Activated T-helper 17 cell treated with anti-CD3 and anti-CD28 coated beads, Interleukin-2, amount 50 U/mL, for 72 hours (primary cell): Measurements from ENCODE around the gene SNRNP25. TPM values are rescaled to one million over a fixed set of nuclear protein-coding genes. Genes with fewer than 3 reads are reported as not detected.

Source experiments
- ATAC-seq: fragments of 150-1000 bp; cut with Tn5 transposase; replicated peaks from 2 replicates; pipeline ENCODE4 v1.10.0; 2021; ENCODE audit warnings: mild to moderate bottlenecking, moderate library complexity
- H3K27ac Mint-ChIP-seq: one replicate; pipeline ENCODE4 v1.8.0; 2022; ENCODE audit warnings: mixed read lengths
- H3K27me3 Mint-ChIP-seq: one replicate; pipeline ENCODE4 v1.8.0; 2022; ENCODE audit warnings: mixed read lengths
- H3K36me3 Mint-ChIP-seq: one replicate; pipeline ENCODE4 v1.8.0; 2022; ENCODE audit warnings: low read depth, mild to moderate bottlenecking, mixed read lengths
- H3K4me1 Mint-ChIP-seq: one replicate; pipeline ENCODE4 v1.8.0; 2022; ENCODE audit warnings: mixed read lengths
- H3K4me3 Mint-ChIP-seq: one replicate; pipeline ENCODE4 v1.8.0; 2022; ENCODE audit warnings: mild to moderate bottlenecking, mixed read lengths
- H3K9me3 Mint-ChIP-seq: one replicate; pipeline ENCODE4 v1.8.0; 2022; ENCODE audit warnings: mixed read lengths
- total RNA-seq, 2 donors: library from RNA; stranded (reverse); gene quantifications; one replicate each; pipeline ENCODE4 v1.2.3, GENCODE V29; 2022

SNRNP25 gene
- total RNA-seq, 2 donors from 2014 or later: 34.4 to 60.3 TPM

- no peak for ATAC-seq
- H3K4me1 Mint-ChIP-seq: peaks cover 13% of the 10 kb centered on the region
- peaks cover 61% of the 10 kb centered on the region for H3K36me3 Mint-ChIP-seq
- no peak overlapping the region for H3K27ac Mint-ChIP-seq
- no peaks in the 10 kb centered on the region for H3K27me3 Mint-ChIP-seq
- H3K4me3 Mint-ChIP-seq: no peak overlapping the region
- no peaks in the 10 kb centered on the region for H3K9me3 Mint-ChIP-seq
Measured at GRCh38 chr16:86483-86952, 32.9 kb downstream of the SNRNP25 start.

DNA sequence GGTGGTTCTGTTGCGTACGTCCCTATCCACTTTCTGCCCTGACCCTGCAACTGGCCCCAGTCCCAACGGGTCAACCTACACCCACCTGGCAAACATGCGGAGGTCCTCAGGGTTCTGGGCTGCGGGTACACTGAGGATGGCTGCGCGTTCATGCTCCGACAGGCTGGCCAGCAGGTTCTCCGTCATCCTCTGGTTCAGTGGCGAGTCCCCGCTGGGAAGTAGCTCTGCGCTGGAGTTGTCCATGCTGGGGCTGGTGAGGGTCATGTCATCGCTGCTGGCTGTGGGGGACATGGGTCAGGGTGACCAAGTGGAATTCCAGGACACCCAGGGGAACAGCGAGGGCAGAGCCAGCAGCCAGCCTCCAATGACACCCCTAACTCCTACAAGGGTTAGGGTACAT lies 35.0 kb downstream of the SNRNP25 start:
- Mint-ChIP-seq H3K36me3 (peaks cover 59% of the 10 kb centered on the region), H3K9me3 (no peaks in the 10 kb centered on the region), H3K27ac (no peak overlapping the region), H3K27me3 (no peaks in the 10 kb centered on the region), H3K4me1 (peaks cover 11% of the 10 kb centered on the region), H3K4me3 (no peak overlapping the region)
- ATAC-seq: no peak

GRCh38 chr16:89391-90302 lies 36.0 kb downstream of the SNRNP25 start:
- Mint-ChIP-seq H3K27ac (no peak overlapping the region), H3K36me3 (peaks cover 48% of the 10 kb centered on the region), H3K27me3 (no peaks in the 10 kb centered on the region), H3K4me3 (no peak overlapping the region), H3K4me1 (peaks cover 4% of the 10 kb centered on the region), H3K9me3 (no peaks in the 10 kb centered on the region)
- ATAC-seq: no peak

GRCh38 chr16:91484-91883 lies 37.9 kb downstream of the SNRNP25 start:
- peaks cover 33% of the 10 kb centered on the region for H3K36me3 Mint-ChIP-seq
- H3K4me1 Mint-ChIP-seq: no peaks in the 10 kb centered on the region

DNA sequence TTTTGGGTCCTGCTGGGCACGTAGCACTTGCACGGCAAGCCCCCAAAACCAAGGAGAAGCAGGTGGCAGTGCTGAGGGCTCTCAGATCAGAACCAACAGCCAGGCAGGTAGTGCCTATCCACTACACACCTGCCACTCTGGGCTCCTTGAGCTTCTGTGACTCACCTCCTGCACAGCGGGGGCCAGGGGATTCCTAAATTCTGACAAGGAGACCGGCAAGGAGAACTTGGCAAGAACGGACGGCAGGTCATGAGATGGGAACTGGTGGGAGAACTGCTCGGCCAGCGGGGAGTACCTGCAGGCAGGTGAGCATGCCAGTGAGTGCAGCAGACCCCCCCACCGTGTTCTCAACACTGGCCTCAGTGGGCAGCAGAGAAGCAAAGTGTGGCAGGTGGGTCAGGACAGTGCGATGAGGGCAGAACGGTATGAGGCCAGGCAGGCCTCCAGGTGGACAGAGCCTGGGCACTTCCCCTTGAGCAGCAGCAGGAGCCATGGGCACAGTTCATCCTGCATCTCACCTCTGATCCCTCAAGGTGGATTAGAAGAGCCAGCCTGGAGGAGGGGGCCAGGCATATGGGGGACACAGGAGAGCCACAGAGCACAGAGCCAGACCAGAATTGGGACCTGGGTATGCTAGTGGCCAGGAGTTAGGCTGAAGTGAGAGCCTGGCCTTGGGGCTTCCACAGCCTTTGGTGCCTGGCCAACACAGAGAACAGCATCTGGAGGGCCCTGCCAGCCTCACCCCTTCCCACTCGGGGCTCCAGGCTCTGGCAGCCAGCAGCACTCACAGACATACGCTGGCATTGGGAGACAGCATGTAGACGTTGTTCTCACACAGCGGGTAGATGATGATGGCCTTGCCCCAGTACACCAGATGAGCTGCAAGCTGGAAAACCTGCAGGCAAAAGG lies 39.1 kb downstream of the SNRNP25 start:
- peaks cover 21% of the 10 kb centered on the region for H3K36me3 Mint-ChIP-seq

More at GRCh38 chr16:91484-91883, 37.9 kb downstream of the SNRNP25 start:
- Mint-ChIP-seq H3K27ac (no peak overlapping the region), H3K4me3 (no peak overlapping the region), H3K27me3 (no peaks in the 10 kb centered on the region), H3K9me3 (no peaks in the 10 kb centered on the region)
- no peak for ATAC-seq

DNA sequence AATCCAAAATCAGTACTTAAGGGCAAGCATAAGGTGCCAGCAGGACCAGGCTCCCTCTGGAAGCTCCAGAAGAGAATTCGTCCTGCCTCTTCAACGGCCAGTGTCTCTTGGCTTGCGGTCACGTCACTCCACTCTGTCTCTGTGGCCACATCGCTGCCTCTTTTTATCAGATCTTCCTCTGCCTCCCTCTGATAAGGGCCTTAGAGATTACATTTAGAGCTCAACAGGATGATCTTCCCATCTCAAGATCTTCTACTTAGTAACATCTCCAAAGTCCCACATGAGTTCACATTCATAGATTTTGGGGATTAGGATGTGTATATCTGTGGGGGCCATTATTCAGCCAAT lies 41.3 kb downstream of the SNRNP25 start:
- H3K4me3 Mint-ChIP-seq: no peak overlapping the region
- H3K36me3 Mint-ChIP-seq: peaks cover 18% of the 10 kb centered on the region
- no peaks in the 10 kb centered on the region for H3K4me1 Mint-ChIP-seq
- no peak overlapping the region for H3K27ac Mint-ChIP-seq
- ATAC-seq: no peak
- H3K27me3 Mint-ChIP-seq: no peaks in the 10 kb centered on the region
- H3K9me3 Mint-ChIP-seq: no peaks in the 10 kb centered on the region

More for the DNA sequence above, 39.1 kb downstream of the SNRNP25 start:
- no peak for ATAC-seq
- no peaks in the 10 kb centered on the region for H3K4me1 Mint-ChIP-seq
- no peak overlapping the region for H3K27ac Mint-ChIP-seq
- no peaks in the 10 kb centered on the region for H3K9me3 Mint-ChIP-seq
- H3K27me3 Mint-ChIP-seq: no peaks in the 10 kb centered on the region
- no peak overlapping the region for H3K4me3 Mint-ChIP-seq

GRCh38 chr16:96935-97381 lies 43.3 kb downstream of the SNRNP25 start:
- ATAC-seq: peak; percentile 97
- Mint-ChIP-seq H3K4me1 (no peaks in the 10 kb centered on the region), H3K36me3 (peaks cover 20% of the 10 kb centered on the region), H3K27me3 (no peaks in the 10 kb centered on the region), H3K27ac (no peak overlapping the region), H3K9me3 (no peaks in the 10 kb centered on the region), H3K4me3 (no peak overlapping the region)

GRCh38 chr16:97822-98221 lies 44.2 kb downstream of the SNRNP25 start:
- Mint-ChIP-seq H3K9me3 (no peaks in the 10 kb centered on the region), H3K27me3 (no peaks in the 10 kb centered on the region), H3K4me1 (no peaks in the 10 kb centered on the region), H3K27ac (no peak overlapping the region), H3K36me3 (peaks cover 25% of the 10 kb centered on the region), H3K4me3 (no peak overlapping the region)
- no peak for ATAC-seq

GRCh38 chr16:100989-101388 lies 47.4 kb downstream of the SNRNP25 start:
- no peak overlapping the region for H3K27ac Mint-ChIP-seq
- no peak for ATAC-seq
- no peaks in the 10 kb centered on the region for H3K4me1 Mint-ChIP-seq
- no peaks in the 10 kb centered on the region for H3K27me3 Mint-ChIP-seq
- H3K4me3 Mint-ChIP-seq: no peak overlapping the region
- peaks cover 46% of the 10 kb centered on the region for H3K36me3 Mint-ChIP-seq
- no peaks in the 10 kb centered on the region for H3K9me3 Mint-ChIP-seq

DNA sequence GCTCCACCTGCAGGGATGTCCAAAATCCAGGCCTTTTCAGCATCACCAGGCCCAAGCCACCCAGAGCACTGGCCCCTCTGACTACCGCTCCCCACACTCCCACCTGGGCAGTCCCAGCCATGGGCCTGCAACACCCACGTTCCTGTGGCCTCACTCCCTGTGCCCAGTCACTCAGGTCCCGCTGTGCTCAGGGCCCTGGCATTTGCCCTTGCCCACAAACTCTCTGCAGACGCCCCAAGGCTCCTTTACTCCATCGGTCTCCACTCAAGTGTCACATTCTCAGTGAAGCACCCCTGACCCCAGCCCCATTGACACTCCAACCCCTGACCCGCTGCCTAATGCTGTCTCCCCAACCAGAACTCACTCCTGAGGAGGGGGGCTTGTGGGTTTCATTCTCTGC lies 48.0 kb downstream of the SNRNP25 start:
- Mint-ChIP-seq H3K4me3 (no peak overlapping the region), H3K27ac (no peak overlapping the region), H3K36me3 (peaks cover 46% of the 10 kb centered on the region), H3K4me1 (no peaks in the 10 kb centered on the region), H3K27me3 (no peaks in the 10 kb centered on the region), H3K9me3 (no peaks in the 10 kb centered on the region)
- ATAC-seq: no peak

- ATAC-seq: no peak
- no peak overlapping the region for H3K27ac Mint-ChIP-seq
- H3K9me3 Mint-ChIP-seq: no peaks in the 10 kb centered on the region
- H3K27me3 Mint-ChIP-seq: no peaks in the 10 kb centered on the region
- H3K4me3 Mint-ChIP-seq: no peak overlapping the region
- H3K4me1 Mint-ChIP-seq: no peaks in the 10 kb centered on the region
- H3K36me3 Mint-ChIP-seq: peaks cover 53% of the 10 kb centered on the region
Measured at GRCh38 chr16:102060-102855, 48.6 kb downstream of the SNRNP25 start.

DNA sequence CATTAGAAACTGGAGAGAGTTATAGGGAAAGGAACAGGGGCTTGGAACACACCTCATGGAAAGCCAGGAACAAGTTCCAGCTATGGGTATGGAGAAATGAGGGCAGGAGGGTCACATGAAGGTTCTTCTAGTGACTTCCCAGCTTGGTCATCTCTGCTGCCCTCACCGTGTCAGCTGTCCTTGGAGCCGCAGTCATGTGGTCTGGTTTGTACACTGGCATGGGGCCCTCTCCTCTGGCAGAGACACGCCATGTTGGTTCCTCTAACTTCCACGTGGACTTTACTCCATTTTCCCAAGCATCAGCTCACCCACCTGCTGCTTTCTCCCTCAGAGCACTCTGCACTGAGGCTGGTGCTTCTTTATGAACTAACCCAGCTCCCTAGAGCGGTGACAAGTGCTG lies 50.7 kb downstream of the SNRNP25 start:
- H3K27ac Mint-ChIP-seq: no peak overlapping the region
- H3K36me3 Mint-ChIP-seq: peaks cover 62% of the 10 kb centered on the region
- H3K27me3 Mint-ChIP-seq: no peaks in the 10 kb centered on the region
- no peak for ATAC-seq
- H3K4me3 Mint-ChIP-seq: no peak overlapping the region
- no peaks in the 10 kb centered on the region for H3K4me1 Mint-ChIP-seq
- no peaks in the 10 kb centered on the region for H3K9me3 Mint-ChIP-seq

- Mint-ChIP-seq H3K4me3 (no peak overlapping the region), H3K4me1 (no peaks in the 10 kb centered on the region), H3K9me3 (no peaks in the 10 kb centered on the region), H3K27me3 (no peaks in the 10 kb centered on the region), H3K36me3 (peaks cover 65% of the 10 kb centered on the region), H3K27ac (no peak overlapping the region)
- no peak for ATAC-seq
Measured at GRCh38 chr16:104928-105327, 51.3 kb downstream of the SNRNP25 start.

GRCh38 chr16:105521-105920 lies 51.9 kb downstream of the SNRNP25 start:
- no peaks in the 10 kb centered on the region for H3K4me1 Mint-ChIP-seq
- no peaks in the 10 kb centered on the region for H3K9me3 Mint-ChIP-seq
- no peaks in the 10 kb centered on the region for H3K27me3 Mint-ChIP-seq
- H3K27ac Mint-ChIP-seq: no peak overlapping the region
- H3K36me3 Mint-ChIP-seq: peaks cover 61% of the 10 kb centered on the region
- ATAC-seq: no peak
- H3K4me3 Mint-ChIP-seq: no peak overlapping the region
